Endothelial cell of umbilical vein (primary cell): ENCODE measurements around the gene ATL1. TPM values are rescaled to one million over a fixed set of nuclear protein-coding genes. Genes with fewer than 3 reads are reported as not detected.

ENCODE experiments used
- BruUV-seq: library from RNA; stranded (reverse); fragments of 400-500 nt; replicated peaks from 2 replicates; lab custom pipeline; 2021; lab: Mats Ljungman, UMichigan
- CTCF ChIA-PET: fragments of 300-600, 350-600 bp; sonication (Branson Sonifier 250); formaldehyde crosslinking; loops from one replicate; lab custom pipeline; 2021; ENCODE audit warnings: antibody characterized with exemption, inconsistent platforms; lab: Charles Lee
- POLR2A ChIA-PET: fragments of 300-600, 350-600 bp; sonication (Branson Sonifier 250); formaldehyde crosslinking; loops from one replicate; lab custom pipeline; 2021; ENCODE audit warnings: antibody characterized with exemption, inconsistent platforms; lab: Charles Lee
- DNase-seq: peaks from one replicate; pipeline ENCODE4 v3.0.0-alpha.2; 2011; ENCODE audit warnings: low read depth, low spot score
- FAIRE-seq: peaks from 2 replicates; lab custom pipeline; 2011; peaks lifted over from hg19 to GRCh38; lab: Jason Lieb, UNC
- H2AFZ ChIP-seq: 2 replicates; pipeline ENCODE4 v1.6.0; 2012; ENCODE audit warnings: low read depth, low read length, control low read depth, inconsistent platforms
- H3K27ac ChIP-seq: 2 replicates; pipeline ENCODE4 v1.5.1; 2011; ENCODE audit warnings: low read depth, mild to moderate bottlenecking, control low read depth, low read length, moderate library complexity; ENCODE audit not compliant: insufficient read depth
- H3K27me3 ChIP-seq, 2 experiments: 2 replicates each; pipeline versions ENCODE4 v1.6.0 to v1.6.1; 2011; ENCODE audit warnings: low read length in 2 of 2, mixed read lengths in 1 of 2; ENCODE audit not compliant: control insufficient read depth in 2 of 2, insufficient read depth in 2 of 2
- H3K36me3 ChIP-seq, 2 experiments: 2 replicates in 1 of 2; 3 replicates in 1 of 2; pipeline ENCODE4 v1.5.1; 2011; ENCODE audit warnings: low read length in 2 of 2, mild to moderate bottlenecking in 1 of 2, moderate library complexity in 1 of 2; ENCODE audit not compliant: control insufficient read depth in 2 of 2, insufficient read depth in 2 of 2; ENCODE audit errors: extremely low read depth in 1 of 2
- H3K4me1 ChIP-seq: 3 replicates; pipeline ENCODE4 v1.5.1; 2011; ENCODE audit warnings: mild to moderate bottlenecking, low read length; ENCODE audit not compliant: control insufficient read depth, insufficient read depth; ENCODE audit errors: extremely low read depth
- H3K4me2 ChIP-seq: 2 replicates; pipeline ENCODE4 v1.6.1; 2011; ENCODE audit warnings: low read length, control low read depth, mixed read lengths; ENCODE audit not compliant: insufficient read depth
- H3K4me3 ChIP-seq, 3 experiments: fragments of 200-600 bp in 1 of 3; sonication (generic), shearing (Covaris generic) in 1 of 3; replicated peaks in 1 of 3; 2 replicates each; pipeline ENCODE4 v1.5.1; 2011 to 2016; ENCODE audit warnings: control low read depth in 3 of 3, low read length in 3 of 3, mild to moderate bottlenecking in 2 of 3, inconsistent platforms in 1 of 3, low read depth in 1 of 3, moderate library complexity in 1 of 3; ENCODE audit not compliant: insufficient read depth in 1 of 3
- H3K79me2 ChIP-seq: 2 replicates; pipeline ENCODE4 v1.6.0; 2012; ENCODE audit warnings: low read length, inconsistent platforms; ENCODE audit not compliant: control insufficient read depth, insufficient read depth
- H3K9ac ChIP-seq: replicated peaks from 2 replicates; pipeline ENCODE3; 2011; ENCODE audit warnings: low read length, control low read depth; ENCODE audit not compliant: insufficient read depth; ENCODE audit errors: extremely low read depth
- H3K9me1 ChIP-seq: replicated peaks from 3 replicates; pipeline ENCODE4 v1.6.0; 2011; ENCODE audit warnings: mild to moderate bottlenecking, low read length; ENCODE audit not compliant: control insufficient read depth, insufficient read depth; ENCODE audit errors: extremely low read depth
- H3K9me3 ChIP-seq: replicated peaks from 2 replicates; pipeline ENCODE4 v1.5.1; 2012; ENCODE audit warnings: low read length, inconsistent platforms; ENCODE audit not compliant: control insufficient read depth, insufficient read depth
- H4K20me1 ChIP-seq: replicated peaks from 2 replicates; pipeline ENCODE3; 2011; ENCODE audit warnings: mild to moderate bottlenecking, low read length; ENCODE audit not compliant: control insufficient read depth, insufficient read depth; ENCODE audit errors: extremely low read depth
- FOS ChIP-seq: IDR thresholded peaks from 2 replicates; pipeline ENCODE4 v1.6.1; 2011; ENCODE audit warnings: mild to moderate bottlenecking, low read length, moderate library complexity, borderline replicate concordance; ENCODE audit not compliant: insufficient read depth
- JUN ChIP-seq: IDR thresholded peaks from 2 replicates; pipeline ENCODE4 v1.6.1; 2011; ENCODE audit warnings: borderline replicate concordance, low read depth; ENCODE audit not compliant: insufficient read length, insufficient read depth
- POLR2A ChIP-seq: IDR thresholded peaks from 2 replicates; pipeline ENCODE4 v1.6.1; 2012; ENCODE audit warnings: low read depth, mild to moderate bottlenecking, control low read depth, low read length
- POLR2AphosphoS5 ChIP-seq: IDR thresholded peaks from 2 replicates; pipeline ENCODE4 v1.6.1; 2012; ENCODE audit warnings: low read depth, mild to moderate bottlenecking, control low read depth, low read length, moderate library complexity; ENCODE audit not compliant: insufficient read depth
- dilution Hi-C: fragments of 300-500 bp; cut with MboI; formaldehyde crosslinking; loops from one replicate; pipeline ENCODE4 v1.15.0; 2019; ENCODE audit warnings: low sequenced_read_pairs; ENCODE audit not compliant: extremely low pct_ligation_motif_present
- intact Hi-C: fragments of 100-400 bp; cut with micrococcal nuclease; formaldehyde crosslinking; loops from one replicate; pipeline ENCODE4 v1.10.0; 2022
- polyA plus RNA-seq, 4 experiments: library from polyadenylated mRNA; depleted of rRNA in 3 of 4; stranded (reverse) in 3 of 4; unstranded in 1 of 4; fragments of >200 nt; gene quantifications; 2 replicates each; pipeline versions ENCODE4 v1.2.1 to v1.2.3, GENCODE V29; 2011 to 2012; ENCODE audit warnings: missing spikeins in 1 of 4
- total RNA-seq: library from RNA; stranded (reverse); gene quantifications from 2 replicates; pipeline ENCODE4 v1.2.3, GENCODE V29; 2021
- TF ChIP-seq, protein P1 (sequence below): IDR thresholded peaks from 2 replicates; pipeline ENCODE4 v1.6.1; 2011; ENCODE audit not compliant: insufficient read depth, insufficient read length
- TF ChIP-seq, protein P2 (sequence below), 2 donors: IDR thresholded peaks; 1 replicate in 1 of 2; 2 replicates in 1 of 2; pipeline ENCODE4 v1.5.1; 2011; ENCODE audit warnings: low read length in 2 of 2, mild to moderate bottlenecking in 2 of 2, moderate library complexity in 2 of 2, control low read depth in 1 of 2, inconsistent platforms in 1 of 2, low read depth in 1 of 2; ENCODE audit not compliant: insufficient read depth in 1 of 2; ENCODE audit errors: extremely low read depth in 1 of 2

ATL1 gene
- total and polyA plus RNA-seq, 2 donors (not counting 3 experiments of a cell fraction or from before 2014, with no cell fraction given) = 1.1 to 5.1 TPM

DNA sequence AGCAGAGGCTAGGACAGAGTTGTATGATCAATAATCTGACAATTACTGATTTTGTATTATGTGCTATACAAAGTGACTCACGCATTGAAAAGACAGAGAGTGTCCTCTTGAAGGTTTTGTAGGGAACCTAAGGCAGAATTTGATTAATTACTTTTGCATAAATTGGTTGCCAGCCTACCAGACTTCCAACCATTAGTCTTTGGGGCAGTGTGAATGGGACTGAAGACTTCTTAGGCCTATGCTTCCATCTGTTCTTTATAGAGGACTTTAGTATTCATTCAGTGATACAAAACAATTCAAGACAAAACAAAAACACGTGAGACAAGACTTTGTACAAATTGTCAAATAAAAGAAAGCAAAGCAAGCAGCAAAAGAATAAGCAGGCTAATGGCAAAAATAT, 46.5 kb downstream of the ATL1 start:
- BruUV-seq = no TSS peak
- CTCF ChIA-PET = interaction anchor here (0.8 to 3.7 kb wide), 16 partner anchors 9 to 744 kb away, joined by 3 to 35 read pairs (median 5); no protein-coding TSS in a partner anchor
- dilution Hi-C loops = no loop called here

DNA sequence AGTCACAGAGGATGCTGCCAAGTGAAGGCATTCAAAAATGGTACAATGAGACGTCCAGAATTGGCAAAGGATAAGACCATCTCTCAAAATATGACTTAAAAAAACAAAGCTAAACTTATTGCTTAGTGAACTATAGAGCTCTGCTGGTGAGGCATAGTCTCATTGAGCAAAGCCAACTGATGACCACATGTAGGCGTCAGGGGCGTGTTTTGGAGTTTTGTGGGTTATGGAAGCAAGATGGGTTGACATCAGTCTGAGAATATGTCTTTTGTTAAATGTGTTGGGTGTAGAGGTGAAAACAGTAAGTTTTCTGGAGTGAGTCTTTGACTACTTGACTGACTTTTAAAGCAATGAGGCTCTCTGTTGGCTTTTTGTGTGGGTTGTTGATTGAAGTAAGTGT, 47.2 kb downstream of the ATL1 start:
- TF ChIP-seq POLR2A = no peak
- TF ChIP-seq JUN = no peak
- TF ChIP-seq POLR2AphosphoS5 = no peak
- TF ChIP-seq, protein P1, sequence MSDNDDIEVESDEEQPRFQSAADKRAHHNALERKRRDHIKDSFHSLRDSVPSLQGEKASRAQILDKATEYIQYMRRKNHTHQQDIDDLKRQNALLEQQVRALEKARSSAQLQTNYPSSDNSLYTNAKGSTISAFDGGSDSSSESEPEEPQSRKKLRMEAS = no peak
- Histone ChIP-seq H2AFZ (no peak overlapping the region), H3K79me2 (no peaks in the 10 kb centered on the region), H4K20me1 (no peaks in the 10 kb centered on the region), H3K27ac (no peak overlapping the region), H3K4me1 (peaks cover 16% of the 10 kb centered on the region), H3K36me3 (no peaks in the 10 kb centered on the region), H3K9me3 (no peaks in the 10 kb centered on the region), H3K9me1 (no peaks in the 10 kb centered on the region), H3K9ac (no peak overlapping the region), H3K4me3 (no peak overlapping the region), H3K4me2 (no peak overlapping the region), H3K27me3 (no peaks in the 10 kb centered on the region)
- intact Hi-C loops (no loop called here), dilution Hi-C loops (no loop called here)
- ChIA-PET CTCF (interaction anchor here (1.5 to 2.5 kb wide), 2 partner anchors 10 to 166 kb away, joined by 7 to 13 read pairs; no protein-coding TSS in a partner anchor), POLR2A (no interaction called here)
- no peak for DNase-seq
- FAIRE-seq = no peak
- BruUV-seq = no TSS peak

More for the DNA sequence above, 46.5 kb downstream of the ATL1 start:
- no peaks in the 10 kb centered on the region for H3K79me2 ChIP-seq
- H3K9me1 ChIP-seq = no peaks in the 10 kb centered on the region
- H3K4me1 ChIP-seq = peaks cover 16% of the 10 kb centered on the region
- H3K27me3 ChIP-seq = no peaks in the 10 kb centered on the region
- DNase-seq (no peak), FAIRE-seq (no peak)
- no peak for TF ChIP-seq POLR2AphosphoS5
- no peak for TF ChIP-seq FOS
- TF ChIP-seq, protein P2, sequence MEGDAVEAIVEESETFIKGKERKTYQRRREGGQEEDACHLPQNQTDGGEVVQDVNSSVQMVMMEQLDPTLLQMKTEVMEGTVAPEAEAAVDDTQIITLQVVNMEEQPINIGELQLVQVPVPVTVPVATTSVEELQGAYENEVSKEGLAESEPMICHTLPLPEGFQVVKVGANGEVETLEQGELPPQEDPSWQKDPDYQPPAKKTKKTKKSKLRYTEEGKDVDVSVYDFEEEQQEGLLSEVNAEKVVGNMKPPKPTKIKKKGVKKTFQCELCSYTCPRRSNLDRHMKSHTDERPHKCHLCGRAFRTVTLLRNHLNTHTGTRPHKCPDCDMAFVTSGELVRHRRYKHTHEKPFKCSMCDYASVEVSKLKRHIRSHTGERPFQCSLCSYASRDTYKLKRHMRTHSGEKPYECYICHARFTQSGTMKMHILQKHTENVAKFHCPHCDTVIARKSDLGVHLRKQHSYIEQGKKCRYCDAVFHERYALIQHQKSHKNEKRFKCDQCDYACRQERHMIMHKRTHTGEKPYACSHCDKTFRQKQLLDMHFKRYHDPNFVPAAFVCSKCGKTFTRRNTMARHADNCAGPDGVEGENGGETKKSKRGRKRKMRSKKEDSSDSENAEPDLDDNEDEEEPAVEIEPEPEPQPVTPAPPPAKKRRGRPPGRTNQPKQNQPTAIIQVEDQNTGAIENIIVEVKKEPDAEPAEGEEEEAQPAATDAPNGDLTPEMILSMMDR (IDR thresholded peaks at IDR 0.05; ENCODE audit: extremely low read depth in 1 of 2, insufficient read depth in 1 of 2, low read depth in 1 of 2, low read length in 2 of 2) = no peak
- TF ChIP-seq, protein P1 = no peak
- no peak overlapping the region for H2AFZ ChIP-seq
- POLR2A ChIA-PET = interaction anchor here (1.3 kb wide), 1 partner anchor 62 kb away, joined by 5 read pairs; no protein-coding TSS in a partner anchor
- no peak overlapping the region for H3K27ac ChIP-seq
- H3K4me2 ChIP-seq = no peak overlapping the region
- no peak overlapping the region for H3K4me3 ChIP-seq
- intact Hi-C loops = no loop called here
- H4K20me1 ChIP-seq = no peaks in the 10 kb centered on the region
- H3K9me3 ChIP-seq = no peaks in the 10 kb centered on the region
- no peaks in the 10 kb centered on the region for H3K36me3 ChIP-seq
- no peak overlapping the region for H3K9ac ChIP-seq
